HepG2 (cell line): ENCODE results near the gene LIME1. TPM values are rescaled to one million over a fixed set of nuclear protein-coding genes. Genes with fewer than 3 reads are reported as not detected.
A peak's percentile ranks its signal among the peaks of the same experiment; 100 is the strongest.

Experiments used
- CBX2 ChIP-seq, 2 experiments: fragments of 200-600 bp in 1 of 2; sonication (generic); formaldehyde crosslinking in 1 of 2; IDR thresholded peaks; 2 replicates each; pipeline versions ENCODE4 v1.7.0 to v1.8.1; 2018 to 2022; ENCODE audit warnings: low read depth in 2 of 2, low read length in 1 of 2, mild to moderate bottlenecking in 1 of 2, missing genetic modification reagents in 1 of 2
- CEBPB ChIP-seq: IDR thresholded peaks from 2 replicates; pipeline ENCODE4 v1.6.1; 2011; ENCODE audit warnings: low read depth, low read length, improper control_type of control experiment, borderline replicate concordance
- GPN1 ChIP-seq: sonication (generic); formaldehyde crosslinking; IDR thresholded peaks from 2 replicates; pipeline ENCODE4 v1.5.1; 2020; ENCODE audit warnings: missing genetic modification reagents, borderline replicate concordance
- HNF4G ChIP-seq, 2 experiments: sonication (generic) in 1 of 2; formaldehyde crosslinking in 1 of 2; IDR thresholded peaks; 2 replicates each; pipeline versions ENCODE4 v1.4.0 to v1.6.1; 2011 to 2020; ENCODE audit warnings: borderline replicate concordance in 2 of 2, low read depth in 2 of 2, mild to moderate bottlenecking in 2 of 2, low read length in 1 of 2, missing genetic modification reagents in 1 of 2, moderate library complexity in 1 of 2
- MYPOP ChIP-seq: sonication (generic); formaldehyde crosslinking; IDR thresholded peaks from 2 replicates; pipeline ENCODE4 v1.8.1; 2023; ENCODE audit warnings: mild to moderate bottlenecking, moderate library complexity, missing genetic modification reagents
- PLRG1 ChIP-seq: fragments of 450-650 bp; conservative IDR thresholded peaks from 2 replicates; pipeline ENCODE4 v1.6.1; 2016
- ZBTB10 ChIP-seq: sonication (generic); formaldehyde crosslinking; IDR thresholded peaks from 2 replicates; pipeline ENCODE4 v1.4.0; 2020; ENCODE audit warnings: missing genetic modification reagents, borderline replicate concordance
- ZBTB2 ChIP-seq: sonication (generic); formaldehyde crosslinking; IDR thresholded peaks from 2 replicates; pipeline ENCODE4 v1.8.0; 2022; ENCODE audit warnings: low read depth, missing genetic modification reagents
- ZFY ChIP-seq: sonication (generic); formaldehyde crosslinking; IDR thresholded peaks from 2 replicates; pipeline ENCODE4 v1.4.0; 2020; ENCODE audit warnings: missing genetic modification reagents
- ZKSCAN8 ChIP-seq: IDR thresholded peaks from 2 replicates; pipeline ENCODE4 v1.6.1; 2016; ENCODE audit warnings: borderline replicate concordance, missing genetic modification reagents, missing compliant biosample characterization
- ZNF329 ChIP-seq: sonication (generic); formaldehyde crosslinking; IDR thresholded peaks from 2 replicates; pipeline ENCODE4 v1.9.0; 2021; ENCODE audit warnings: low read depth, mild to moderate bottlenecking, missing genetic modification reagents
- ZNF383 ChIP-seq: sonication (generic); formaldehyde crosslinking; IDR thresholded peaks from 2 replicates; pipeline ENCODE4 v1.4.0; 2020; ENCODE audit warnings: missing genetic modification reagents, mild to moderate bottlenecking, borderline replicate concordance
- ZNF446 ChIP-seq: sonication (generic); formaldehyde crosslinking; IDR thresholded peaks from 2 replicates; pipeline ENCODE4 v1.5.0; 2020; ENCODE audit warnings: mild to moderate bottlenecking, missing genetic modification reagents
- ZNF556 ChIP-seq: sonication (generic); formaldehyde crosslinking; IDR thresholded peaks from 2 replicates; pipeline ENCODE4 v1.4.0; 2020; ENCODE audit warnings: mild to moderate bottlenecking, missing genetic modification reagents, borderline replicate concordance
- ZNF772 ChIP-seq: sonication (generic); formaldehyde crosslinking; IDR thresholded peaks from 2 replicates; pipeline ENCODE4 v1.5.0; 2020; ENCODE audit warnings: mild to moderate bottlenecking, missing genetic modification reagents
- polyA plus RNA-seq, 8 experiments: library from polyadenylated mRNA; depleted of rRNA in 3 of 8; stranded (reverse) in 7 of 8; unstranded in 1 of 8; fragments of >200 nt; fragmentation: Illumina TruSeq in 4 of 8; extraction: Trizol in 4 of 8; gene quantifications; 2 replicates each; pipeline versions ENCODE4 v1.2.1 to v1.2.3, GENCODE V29; 2011 to 2016; ENCODE audit warnings: low read depth in 4 of 8, missing spikeins in 1 of 8, mixed read lengths in 1 of 8; ENCODE audit not compliant: insufficient read depth in 1 of 8
- total RNA-seq, 5 experiments: library from RNA; depleted of rRNA; stranded (reverse); fragments of >200 nt; fragmentation: Illumina TruSeq; extraction: Trizol; gene quantifications; 2 replicates each; pipeline ENCODE4 v1.2.3, GENCODE V29; 2016; ENCODE audit warnings: low read depth in 1 of 5
- TF ChIP-seq, protein P1 (sequence below): sonication (generic); formaldehyde crosslinking; IDR thresholded peaks from 2 replicates; pipeline ENCODE4 v1.9.0; 2022; ENCODE audit warnings: low read depth, missing genetic modification reagents
- TF ChIP-seq, protein P2 (sequence below): sonication (generic); formaldehyde crosslinking; IDR thresholded peaks from 2 replicates; pipeline ENCODE4 v1.4.0; 2020; ENCODE audit warnings: missing genetic modification reagents

The LIME1 gene
- total and polyA plus RNA-seq, 2 of the 13 experiments (the other 11 are each of a cell fraction or from before 2014, with no cell fraction given), result 13.0 to 61.5 TPM

DNA sequence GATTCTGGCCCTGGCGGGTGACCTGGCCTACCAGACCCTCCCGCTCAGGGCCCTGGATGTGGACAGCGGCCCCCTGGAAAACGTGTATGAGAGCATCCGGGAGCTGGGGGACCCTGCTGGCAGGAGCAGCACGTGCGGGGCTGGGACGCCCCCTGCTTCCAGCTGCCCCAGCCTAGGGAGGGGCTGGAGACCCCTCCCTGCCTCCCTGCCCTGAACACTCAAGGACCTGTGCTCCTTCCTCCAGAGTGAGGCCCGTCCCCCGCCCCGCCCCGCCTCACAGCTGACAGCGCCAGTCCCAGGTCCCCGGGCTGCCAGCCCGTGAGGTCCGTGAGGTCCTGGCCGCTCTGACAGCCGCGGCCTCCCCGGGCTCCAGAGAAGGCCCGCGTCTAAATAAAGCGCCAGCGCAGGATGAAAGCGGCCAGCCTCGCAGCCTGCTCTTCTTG is 2.2 kb downstream of the LIME1 start (continued):
- no peak for TF ChIP-seq ZBTB2
- no peak for TF ChIP-seq CBX2 (IDR thresholded peaks at IDR 0.05; ENCODE audit: low read depth, low read length)
- no peak for TF ChIP-seq CBX2 (CRISPR knock-in tag; IDR thresholded peaks at IDR 0.05; ENCODE audit: low read depth)
- no peak for TF ChIP-seq ZBTB10 (CRISPR knock-in tag)
- TF ChIP-seq PLRG1, result no peak
- peak; percentile 55; the same call in 1 of the 2 replicates for TF ChIP-seq ZNF329 (CRISPR knock-in tag)
- TF ChIP-seq HNF4G (IDR thresholded peaks at IDR 0.05; ENCODE audit: borderline replicate concordance, low read depth, low read length), result no peak
- TF ChIP-seq HNF4G (CRISPR knock-in tag; IDR thresholded peaks at IDR 0.05; ENCODE audit: borderline replicate concordance, low read depth), result no peak
- TF ChIP-seq ZNF383 (CRISPR knock-in tag), result peak; percentile 73; the same call in 1 of the 2 replicates
- TF ChIP-seq, protein P1, sequence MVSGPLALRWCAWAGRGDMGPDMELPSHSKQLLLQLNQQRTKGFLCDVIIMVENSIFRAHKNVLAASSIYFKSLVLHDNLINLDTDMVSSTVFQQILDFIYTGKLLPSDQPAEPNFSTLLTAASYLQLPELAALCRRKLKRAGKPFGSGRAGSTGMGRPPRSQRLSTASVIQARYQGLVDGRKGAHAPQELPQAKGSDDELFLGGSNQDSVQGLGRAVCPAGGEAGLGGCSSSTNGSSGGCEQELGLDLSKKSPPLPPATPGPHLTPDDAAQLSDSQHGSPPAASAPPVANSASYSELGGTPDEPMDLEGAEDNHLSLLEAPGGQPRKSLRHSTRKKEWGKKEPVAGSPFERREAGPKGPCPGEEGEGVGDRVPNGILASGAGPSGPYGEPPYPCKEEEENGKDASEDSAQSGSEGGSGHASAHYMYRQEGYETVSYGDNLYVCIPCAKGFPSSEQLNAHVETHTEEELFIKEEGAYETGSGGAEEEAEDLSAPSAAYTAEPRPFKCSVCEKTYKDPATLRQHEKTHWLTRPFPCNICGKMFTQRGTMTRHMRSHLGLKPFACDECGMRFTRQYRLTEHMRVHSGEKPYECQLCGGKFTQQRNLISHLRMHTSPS (CRISPR knock-in tag), result no peak
- TF ChIP-seq CEBPB, result no peak
- no peak for TF ChIP-seq GPN1 (CRISPR knock-in tag)
- TF ChIP-seq ZFY (CRISPR knock-in tag), result 0 out of 2 replicates have a peak, but pooled peaks have one; percentile 5
- TF ChIP-seq ZNF446 (CRISPR knock-in tag), result peak; percentile 73; the same call in 1 of the 2 replicates
- TF ChIP-seq, protein P2, sequence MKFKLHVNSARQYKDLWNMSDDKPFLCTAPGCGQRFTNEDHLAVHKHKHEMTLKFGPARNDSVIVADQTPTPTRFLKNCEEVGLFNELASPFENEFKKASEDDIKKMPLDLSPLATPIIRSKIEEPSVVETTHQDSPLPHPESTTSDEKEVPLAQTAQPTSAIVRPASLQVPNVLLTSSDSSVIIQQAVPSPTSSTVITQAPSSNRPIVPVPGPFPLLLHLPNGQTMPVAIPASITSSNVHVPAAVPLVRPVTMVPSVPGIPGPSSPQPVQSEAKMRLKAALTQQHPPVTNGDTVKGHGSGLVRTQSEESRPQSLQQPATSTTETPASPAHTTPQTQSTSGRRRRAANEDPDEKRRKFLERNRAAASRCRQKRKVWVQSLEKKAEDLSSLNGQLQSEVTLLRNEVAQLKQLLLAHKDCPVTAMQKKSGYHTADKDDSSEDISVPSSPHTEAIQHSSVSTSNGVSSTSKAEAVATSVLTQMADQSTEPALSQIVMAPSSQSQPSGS (CRISPR knock-in tag), result no peak
- no peak for TF ChIP-seq ZNF772 (CRISPR knock-in tag)
- no peak for TF ChIP-seq ZNF556 (CRISPR knock-in tag)
- TF ChIP-seq ZKSCAN8, result no peak
- TF ChIP-seq MYPOP, result 0 out of 2 replicates have a peak, but pooled peaks have one; percentile 60
